Endothelial cell of umbilical vein (primary cell): ENCODE measurements around the gene MPC2. TPM values are rescaled to one million over a fixed set of nuclear protein-coding genes. Genes with fewer than 3 reads are reported as not detected.
A peak's percentile ranks its signal among the peaks of the same experiment; 100 is the strongest.

ENCODE experiments used
- BruUV-seq: library from RNA; stranded (reverse); fragments of 400-500 nt; replicated peaks from 2 replicates; lab custom pipeline; 2021; lab: Mats Ljungman, UMichigan
- CTCF ChIA-PET: fragments of 300-600, 350-600 bp; sonication (Branson Sonifier 250); formaldehyde crosslinking; loops from one replicate; lab custom pipeline; 2021; ENCODE audit warnings: antibody characterized with exemption, inconsistent platforms; lab: Charles Lee
- POLR2A ChIA-PET: fragments of 300-600, 350-600 bp; sonication (Branson Sonifier 250); formaldehyde crosslinking; loops from one replicate; lab custom pipeline; 2021; ENCODE audit warnings: antibody characterized with exemption, inconsistent platforms; lab: Charles Lee
- DNase-seq: peaks from one replicate; pipeline ENCODE4 v3.0.0-alpha.2; 2011; ENCODE audit warnings: low read depth, low spot score
- FAIRE-seq: peaks from 2 replicates; lab custom pipeline; 2011; peaks lifted over from hg19 to GRCh38; lab: Jason Lieb, UNC
- H2AFZ ChIP-seq: 2 replicates; pipeline ENCODE4 v1.6.0; 2012; ENCODE audit warnings: low read depth, low read length, control low read depth, inconsistent platforms
- H3K27ac ChIP-seq: 2 replicates; pipeline ENCODE4 v1.5.1; 2011; ENCODE audit warnings: low read depth, mild to moderate bottlenecking, control low read depth, low read length, moderate library complexity; ENCODE audit not compliant: insufficient read depth
- H3K27me3 ChIP-seq, 2 experiments: 2 replicates each; pipeline versions ENCODE4 v1.6.0 to v1.6.1; 2011; ENCODE audit warnings: low read length in 2 of 2, mixed read lengths in 1 of 2; ENCODE audit not compliant: control insufficient read depth in 2 of 2, insufficient read depth in 2 of 2
- H3K36me3 ChIP-seq, 2 experiments: 2 replicates in 1 of 2; 3 replicates in 1 of 2; pipeline ENCODE4 v1.5.1; 2011; ENCODE audit warnings: low read length in 2 of 2, mild to moderate bottlenecking in 1 of 2, moderate library complexity in 1 of 2; ENCODE audit not compliant: control insufficient read depth in 2 of 2, insufficient read depth in 2 of 2; ENCODE audit errors: extremely low read depth in 1 of 2
- H3K4me1 ChIP-seq: 3 replicates; pipeline ENCODE4 v1.5.1; 2011; ENCODE audit warnings: mild to moderate bottlenecking, low read length; ENCODE audit not compliant: control insufficient read depth, insufficient read depth; ENCODE audit errors: extremely low read depth
- H3K4me2 ChIP-seq: 2 replicates; pipeline ENCODE4 v1.6.1; 2011; ENCODE audit warnings: low read length, control low read depth, mixed read lengths; ENCODE audit not compliant: insufficient read depth
- H3K4me3 ChIP-seq, 3 experiments: fragments of 200-600 bp in 1 of 3; sonication (generic), shearing (Covaris generic) in 1 of 3; replicated peaks in 1 of 3; 2 replicates each; pipeline ENCODE4 v1.5.1; 2011 to 2016; ENCODE audit warnings: control low read depth in 3 of 3, low read length in 3 of 3, mild to moderate bottlenecking in 2 of 3, inconsistent platforms in 1 of 3, low read depth in 1 of 3, moderate library complexity in 1 of 3; ENCODE audit not compliant: insufficient read depth in 1 of 3
- H3K79me2 ChIP-seq: 2 replicates; pipeline ENCODE4 v1.6.0; 2012; ENCODE audit warnings: low read length, inconsistent platforms; ENCODE audit not compliant: control insufficient read depth, insufficient read depth
- H3K9ac ChIP-seq: replicated peaks from 2 replicates; pipeline ENCODE3; 2011; ENCODE audit warnings: low read length, control low read depth; ENCODE audit not compliant: insufficient read depth; ENCODE audit errors: extremely low read depth
- H3K9me1 ChIP-seq: replicated peaks from 3 replicates; pipeline ENCODE4 v1.6.0; 2011; ENCODE audit warnings: mild to moderate bottlenecking, low read length; ENCODE audit not compliant: control insufficient read depth, insufficient read depth; ENCODE audit errors: extremely low read depth
- H3K9me3 ChIP-seq: replicated peaks from 2 replicates; pipeline ENCODE4 v1.5.1; 2012; ENCODE audit warnings: low read length, inconsistent platforms; ENCODE audit not compliant: control insufficient read depth, insufficient read depth
- H4K20me1 ChIP-seq: replicated peaks from 2 replicates; pipeline ENCODE3; 2011; ENCODE audit warnings: mild to moderate bottlenecking, low read length; ENCODE audit not compliant: control insufficient read depth, insufficient read depth; ENCODE audit errors: extremely low read depth
- EZH2 ChIP-seq: IDR thresholded peaks from 2 replicates; pipeline ENCODE4 v1.6.1; 2012; ENCODE audit warnings: borderline replicate concordance, low read depth, mild to moderate bottlenecking, moderate library complexity, low read length, inconsistent platforms; ENCODE audit not compliant: severe bottlenecking
- FOS ChIP-seq: IDR thresholded peaks from 2 replicates; pipeline ENCODE4 v1.6.1; 2011; ENCODE audit warnings: mild to moderate bottlenecking, low read length, moderate library complexity, borderline replicate concordance; ENCODE audit not compliant: insufficient read depth
- GATA2 ChIP-seq: IDR thresholded peaks from 2 replicates; pipeline ENCODE4 v1.7.0; 2011; ENCODE audit warnings: low read depth, mild to moderate bottlenecking, moderate library complexity, mixed read lengths, low read length; ENCODE audit not compliant: insufficient read length, insufficient read depth
- JUN ChIP-seq: IDR thresholded peaks from 2 replicates; pipeline ENCODE4 v1.6.1; 2011; ENCODE audit warnings: borderline replicate concordance, low read depth; ENCODE audit not compliant: insufficient read length, insufficient read depth
- MYC ChIP-seq: IDR thresholded peaks from one replicate; pipeline ENCODE4 v1.6.1; 2011; ENCODE audit warnings: mild to moderate bottlenecking, low read depth, low read length
- POLR2A ChIP-seq: IDR thresholded peaks from 2 replicates; pipeline ENCODE4 v1.6.1; 2012; ENCODE audit warnings: low read depth, mild to moderate bottlenecking, control low read depth, low read length
- POLR2AphosphoS5 ChIP-seq: IDR thresholded peaks from 2 replicates; pipeline ENCODE4 v1.6.1; 2012; ENCODE audit warnings: low read depth, mild to moderate bottlenecking, control low read depth, low read length, moderate library complexity; ENCODE audit not compliant: insufficient read depth
- dilution Hi-C: fragments of 300-500 bp; cut with MboI; formaldehyde crosslinking; loops from one replicate; pipeline ENCODE4 v1.15.0; 2019; ENCODE audit warnings: low sequenced_read_pairs; ENCODE audit not compliant: extremely low pct_ligation_motif_present
- intact Hi-C: fragments of 100-400 bp; cut with micrococcal nuclease; formaldehyde crosslinking; loops from one replicate; pipeline ENCODE4 v1.10.0; 2022
- polyA plus RNA-seq, 4 experiments: library from polyadenylated mRNA; depleted of rRNA in 3 of 4; stranded (reverse) in 3 of 4; unstranded in 1 of 4; fragments of >200 nt; gene quantifications; 2 replicates each; pipeline versions ENCODE4 v1.2.1 to v1.2.3, GENCODE V29; 2011 to 2012; ENCODE audit warnings: missing spikeins in 1 of 4
- total RNA-seq: library from RNA; stranded (reverse); gene quantifications from 2 replicates; pipeline ENCODE4 v1.2.3, GENCODE V29; 2021
- TF ChIP-seq, protein P1 (sequence below), 2 donors: IDR thresholded peaks; 1 replicate in 1 of 2; 2 replicates in 1 of 2; pipeline ENCODE4 v1.5.1; 2011; ENCODE audit warnings: low read length in 2 of 2, mild to moderate bottlenecking in 2 of 2, moderate library complexity in 2 of 2, control low read depth in 1 of 2, inconsistent platforms in 1 of 2, low read depth in 1 of 2; ENCODE audit not compliant: insufficient read depth in 1 of 2; ENCODE audit errors: extremely low read depth in 1 of 2
- TF ChIP-seq, protein P2 (sequence below): IDR thresholded peaks from 2 replicates; pipeline ENCODE4 v1.6.1; 2011; ENCODE audit not compliant: insufficient read depth, insufficient read length

Gene MPC2
- total and polyA plus RNA-seq, 2 donors (not counting 3 experiments of a cell fraction or from before 2014, with no cell fraction given): 14.9 to 35.8 TPM

DNA sequence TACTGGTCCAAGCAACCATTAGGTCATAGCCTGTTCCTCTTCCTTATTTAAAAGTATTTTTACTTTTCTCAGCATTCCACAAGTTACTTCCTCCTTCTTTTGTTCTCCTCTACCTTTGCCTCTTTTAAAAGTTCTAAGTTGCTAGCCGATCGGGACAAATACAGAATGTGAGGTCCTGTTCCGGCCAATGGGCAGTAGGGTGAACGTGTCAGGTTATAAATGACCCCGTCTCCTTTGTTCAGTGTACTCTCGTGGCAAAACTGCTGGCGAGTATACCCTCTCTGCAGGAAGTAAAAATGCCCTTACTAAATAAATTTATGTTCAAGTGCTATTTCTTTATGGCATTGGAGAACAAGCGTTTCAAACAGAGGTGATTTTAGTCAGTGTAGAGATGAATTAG is 25.5 kb downstream of the MPC2 start:
- ChIA-PET CTCF (interaction anchor here (1.5 kb wide), 1 partner anchor 24 kb away, joined by 3 read pairs; no protein-coding TSS in a partner anchor), POLR2A (no interaction called here)
- Histone ChIP-seq H3K4me1 (no peaks in the 10 kb centered on the region), H3K9me1 (no peaks in the 10 kb centered on the region), H3K9me3 (no peaks in the 10 kb centered on the region), H3K36me3 (no peaks in the 10 kb centered on the region), H4K20me1 (no peaks in the 10 kb centered on the region), H2AFZ (peak overlapping the region; percentile 53), H3K27ac (no peak overlapping the region), H3K4me2 (no peak overlapping the region), H3K79me2 (no peaks in the 10 kb centered on the region), H3K27me3 (no peaks in the 10 kb centered on the region), H3K9ac (no peak overlapping the region), H3K4me3 (no peak overlapping the region)
- DNase-seq (peak; percentile 24), FAIRE-seq (no peak)
- BruUV-seq: no TSS peak
- intact Hi-C loops (loop anchor here (2.0 kb wide), 1 partner anchor 13 kb away; no protein-coding TSS in a partner anchor), dilution Hi-C loops (no loop called here)
- no peak for TF ChIP-seq MYC
- no peak for TF ChIP-seq POLR2AphosphoS5
- TF ChIP-seq EZH2: no peak
- TF ChIP-seq, protein P1, sequence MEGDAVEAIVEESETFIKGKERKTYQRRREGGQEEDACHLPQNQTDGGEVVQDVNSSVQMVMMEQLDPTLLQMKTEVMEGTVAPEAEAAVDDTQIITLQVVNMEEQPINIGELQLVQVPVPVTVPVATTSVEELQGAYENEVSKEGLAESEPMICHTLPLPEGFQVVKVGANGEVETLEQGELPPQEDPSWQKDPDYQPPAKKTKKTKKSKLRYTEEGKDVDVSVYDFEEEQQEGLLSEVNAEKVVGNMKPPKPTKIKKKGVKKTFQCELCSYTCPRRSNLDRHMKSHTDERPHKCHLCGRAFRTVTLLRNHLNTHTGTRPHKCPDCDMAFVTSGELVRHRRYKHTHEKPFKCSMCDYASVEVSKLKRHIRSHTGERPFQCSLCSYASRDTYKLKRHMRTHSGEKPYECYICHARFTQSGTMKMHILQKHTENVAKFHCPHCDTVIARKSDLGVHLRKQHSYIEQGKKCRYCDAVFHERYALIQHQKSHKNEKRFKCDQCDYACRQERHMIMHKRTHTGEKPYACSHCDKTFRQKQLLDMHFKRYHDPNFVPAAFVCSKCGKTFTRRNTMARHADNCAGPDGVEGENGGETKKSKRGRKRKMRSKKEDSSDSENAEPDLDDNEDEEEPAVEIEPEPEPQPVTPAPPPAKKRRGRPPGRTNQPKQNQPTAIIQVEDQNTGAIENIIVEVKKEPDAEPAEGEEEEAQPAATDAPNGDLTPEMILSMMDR (IDR thresholded peaks at IDR 0.05; ENCODE audit: extremely low read depth in 1 of 2, insufficient read depth in 1 of 2, low read depth in 1 of 2, low read length in 2 of 2): no peak
- TF ChIP-seq FOS: no peak
- no peak for TF ChIP-seq JUN
- TF ChIP-seq, protein P2, sequence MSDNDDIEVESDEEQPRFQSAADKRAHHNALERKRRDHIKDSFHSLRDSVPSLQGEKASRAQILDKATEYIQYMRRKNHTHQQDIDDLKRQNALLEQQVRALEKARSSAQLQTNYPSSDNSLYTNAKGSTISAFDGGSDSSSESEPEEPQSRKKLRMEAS: no peak
- TF ChIP-seq POLR2A: no peak
- no peak for TF ChIP-seq GATA2
